SK-N-SH (cell line): ENCODE measurements around the gene WHRN. TPM values are rescaled to one million over a fixed set of nuclear protein-coding genes. Genes with fewer than 3 reads are reported as not detected.

ENCODE experiments used
- CTCF ChIA-PET: fragments of 300-600, 350-600 bp; formaldehyde crosslinking; extraction: SDS; loops from one replicate; lab custom pipeline; 2021; lab: Yijun Ruan, JAX
- POLR2A ChIA-PET: fragments of 350-600 bp; sonication (Branson Sonifier 250); formaldehyde crosslinking; extraction: SDS; loops from one replicate; lab custom pipeline; 2020; ENCODE audit warnings: antibody characterized with exemption, inconsistent platforms; lab: Yijun Ruan, JAX
- DNase-seq: peaks from one replicate; pipeline ENCODE4 v3.0.0; 2012
- H2AFZ ChIP-seq: fragments of 200-600 bp; sonication (generic); 2 replicates; pipeline ENCODE4 v1.8.1; 2016; ENCODE audit warnings: antibody characterized with exemption, mild to moderate bottlenecking, low read depth
- H3F3A ChIP-seq: fragments of 200-600 bp; sonication (generic); replicated peaks from 2 replicates; pipeline ENCODE3; 2016; ENCODE audit warnings: antibody characterized with exemption, mild to moderate bottlenecking; ENCODE audit not compliant: insufficient read depth
- H3K27ac ChIP-seq, 2 experiments: fragments of 200-500 bp in 1 of 2; fragments of 200-600 bp in 1 of 2; sonication (Bioruptor generic) in 1 of 2; sonication (generic), shearing (Covaris generic) in 1 of 2; 2 replicates each; pipeline versions ENCODE4 v1.5.1 to v1.6.1; 2014 to 2016; ENCODE audit warnings: low read depth in 2 of 2, inconsistent platforms in 1 of 2, low read length in 1 of 2, mild to moderate bottlenecking in 1 of 2, mixed read lengths in 1 of 2
- H3K27me3 ChIP-seq: fragments of 200-600 bp; sonication (generic), shearing (Covaris generic); 2 replicates; pipeline ENCODE4 v1.6.1; 2016; ENCODE audit warnings: mixed run types; ENCODE audit not compliant: insufficient read depth
- H3K36me3 ChIP-seq, 2 experiments: fragments of 200-500 bp in 1 of 2; fragments of 200-600 bp in 1 of 2; sonication (Bioruptor generic) in 1 of 2; sonication (generic) in 1 of 2; replicated peaks in 1 of 2; 2 replicates each; pipeline versions ENCODE3 to v1.5.1; 2014 to 2016; ENCODE audit warnings: low read length in 1 of 2, mild to moderate bottlenecking in 1 of 2; ENCODE audit not compliant: insufficient read depth in 2 of 2, control insufficient read depth in 1 of 2
- H3K4me1 ChIP-seq, 2 experiments: fragments of 200-500 bp in 1 of 2; fragments of 200-600 bp in 1 of 2; sonication (Bioruptor generic) in 1 of 2; sonication (generic), shearing (Covaris generic) in 1 of 2; 2 replicates each; pipeline versions ENCODE4 v1.5.1 to v1.6.1; 2014 to 2016; ENCODE audit warnings: low read depth in 1 of 2, low read length in 1 of 2, mixed run types in 1 of 2; ENCODE audit not compliant: insufficient read depth in 2 of 2, control insufficient read depth in 1 of 2
- H3K4me2 ChIP-seq: fragments of 200-600 bp; sonication (generic), shearing (Covaris generic); 2 replicates; pipeline ENCODE4 v1.6.1; 2017; ENCODE audit warnings: mixed run types
- H3K4me3 ChIP-seq, 2 experiments: fragments of 200-500 bp in 1 of 2; fragments of 200-600 bp in 1 of 2; sonication (Bioruptor generic) in 1 of 2; sonication (generic), shearing (Covaris generic) in 1 of 2; 2 replicates each; pipeline versions ENCODE4 v1.5.1 to v1.8.1; 2014 to 2016; ENCODE audit warnings: low read depth in 2 of 2, inconsistent platforms in 1 of 2, low read length in 1 of 2, mild to moderate bottlenecking in 1 of 2, mixed read lengths in 1 of 2, moderate library complexity in 1 of 2
- H3K79me2 ChIP-seq: fragments of 200-600 bp; sonication (generic); 2 replicates; pipeline ENCODE4 v1.8.1; 2017; ENCODE audit warnings: mild to moderate bottlenecking; ENCODE audit not compliant: insufficient read depth
- H3K9ac ChIP-seq: fragments of 200-600 bp; sonication (generic); 2 replicates; pipeline ENCODE4 v1.6.1; 2017; ENCODE audit warnings: mixed run types
- H3K9me2 ChIP-seq: fragments of 200-600 bp; sonication (generic); 2 replicates; pipeline ENCODE4 v1.6.1; 2017; ENCODE audit warnings: mixed run types
- H3K9me3 ChIP-seq: fragments of 200-600 bp; sonication (generic); 2 replicates; pipeline ENCODE4 v1.6.1; 2017; ENCODE audit warnings: mixed run types, mild to moderate bottlenecking, moderate library complexity
- H4K20me1 ChIP-seq: fragments of 200-600 bp; sonication (generic); 2 replicates; pipeline ENCODE4 v1.6.1; 2017; ENCODE audit warnings: mild to moderate bottlenecking, mixed run types; ENCODE audit not compliant: insufficient read depth
- CTCF ChIP-seq: fragments of 200-600 bp; sonication (generic); IDR thresholded peaks from 2 replicates; pipeline ENCODE4 v1.6.1; 2017; ENCODE audit warnings: antibody characterized with exemption, mild to moderate bottlenecking, moderate library complexity
- ELF1 ChIP-seq: IDR thresholded peaks from 2 replicates; pipeline ENCODE4 v1.4.0; 2012
- EZH2phosphoT487 ChIP-seq: fragments of 200-600 bp; sonication (generic); IDR thresholded peaks from 2 replicates; pipeline ENCODE4 v1.6.1; 2017; ENCODE audit warnings: low read depth, mixed run types, mild to moderate bottlenecking, antibody characterized with exemption, moderate library complexity, borderline replicate concordance
- FOSL2 ChIP-seq: IDR thresholded peaks from 2 replicates; pipeline ENCODE4 v1.4.0; 2012; ENCODE audit warnings: low read depth, mild to moderate bottlenecking, moderate library complexity, borderline replicate concordance
- FOXJ3 ChIP-seq: sonication (generic); formaldehyde crosslinking; IDR thresholded peaks from 2 replicates; pipeline ENCODE4 v1.5.1; 2020; ENCODE audit warnings: mild to moderate bottlenecking, missing genetic modification reagents
- GABPA ChIP-seq: IDR thresholded peaks from 2 replicates; pipeline ENCODE4 v1.4.0; 2012; ENCODE audit warnings: low read depth, mild to moderate bottlenecking
- JUND ChIP-seq: IDR thresholded peaks from 2 replicates; pipeline ENCODE4 v1.4.0; 2012
- MXI1 ChIP-seq: IDR thresholded peaks from 2 replicates; pipeline ENCODE4 v1.6.1; 2012; ENCODE audit warnings: mild to moderate bottlenecking, low read depth, low read length, improper control_type of control experiment
- PBX3 ChIP-seq: IDR thresholded peaks from 2 replicates; pipeline ENCODE4; 2012
- RCOR1 ChIP-seq: fragments of 150-350 bp; IDR thresholded peaks from 2 replicates; pipeline ENCODE4 v1.6.1; 2017; ENCODE audit warnings: antibody characterized with exemption, low read length
- REST ChIP-seq: IDR thresholded peaks from 2 replicates; pipeline ENCODE4 v1.6.1; 2012; ENCODE audit warnings: mild to moderate bottlenecking, low read depth, low read length, moderate library complexity
- RXRA ChIP-seq: IDR thresholded peaks from 2 replicates; pipeline ENCODE4 v1.4.0; 2012; ENCODE audit warnings: low read depth, mild to moderate bottlenecking, borderline replicate concordance
- TCF12 ChIP-seq: IDR thresholded peaks from 2 replicates; pipeline ENCODE4 v1.4.0; 2012
- TEAD4 ChIP-seq: IDR thresholded peaks from 2 replicates; pipeline ENCODE4 v1.4.0; 2012; ENCODE audit warnings: mild to moderate bottlenecking, borderline replicate concordance; ENCODE audit not compliant: insufficient read depth
- USF1 ChIP-seq: IDR thresholded peaks from 2 replicates; pipeline ENCODE4 v1.4.0; 2012; ENCODE audit warnings: low read depth, borderline replicate concordance
- WGBS: methylation state at CpG from one replicate; pipeline ENCODE4 v1.1.6; 2017; ENCODE audit warnings: low lambda C conversion rate; 5-methylcytosine and 5-hydroxymethylcytosine counted together
- polyA plus RNA-seq, 3 experiments: library from polyadenylated mRNA; depleted of rRNA; stranded (reverse); fragments of >200 nt; gene quantifications; 2 replicates each; pipeline ENCODE4 v1.2.3, GENCODE V29; 2012

WHRN gene
- polyA plus RNA-seq, 1 of the 3 experiments (the other 2 are of a cell fraction) = 4.6 TPM

GRCh38 chr9:114430457-114430856, 74.8 kb downstream of the WHRN start:
- Histone ChIP-seq H3K9ac (no peak overlapping the region), H3K4me3 (no peak overlapping the region), H3F3A (no peaks in the 10 kb centered on the region), H3K9me3 (no peaks in the 10 kb centered on the region), H3K27me3 (no peaks in the 10 kb centered on the region; the same call in 1 of the 2 replicates), H4K20me1 (no peaks in the 10 kb centered on the region), H3K9me2 (no peaks in the 10 kb centered on the region), H3K27ac (no peak overlapping the region), H3K36me3 (no peaks in the 10 kb centered on the region), H3K4me1 (no peaks in the 10 kb centered on the region), H3K4me2 (no peak overlapping the region), H3K79me2 (no peaks in the 10 kb centered on the region), H2AFZ (no peak overlapping the region)
- no peak for TF ChIP-seq FOXJ3 (CRISPR knock-in tag)
- TF ChIP-seq JUND = no peak
- POLR2A ChIA-PET = no interaction called here
- CTCF ChIA-PET = interaction anchor here (1.3 kb wide), 1 partner anchor 25 kb away, joined by 8 read pairs; no protein-coding TSS in a partner anchor
- no peak for DNase-seq
- 61% methylated on average over 4 of the region's 5 CpGs for WGBS

GRCh38 chr9:114429488-114429887, 75.8 kb downstream of the WHRN start:
- TF ChIP-seq PBX3 (no peak), RCOR1 (no peak), EZH2phosphoT487 (no peak), RXRA (no peak), JUND (no peak), CTCF (no peak), GABPA (no peak), TCF12 (no peak), ELF1 (no peak), MXI1 (no peak), TEAD4 (no peak), REST (no peak), FOSL2 (no peak), USF1 (no peak)
- Histone ChIP-seq H3K27me3 (no peaks in the 10 kb centered on the region; the same call in 1 of the 2 replicates), H3K79me2 (no peaks in the 10 kb centered on the region), H3K36me3 (no peaks in the 10 kb centered on the region), H3K9me2 (no peaks in the 10 kb centered on the region), H3K9me3 (no peaks in the 10 kb centered on the region), H3K4me2 (no peak overlapping the region), H3K9ac (no peak overlapping the region), H3K27ac (no peak overlapping the region), H2AFZ (no peak overlapping the region), H3F3A (no peaks in the 10 kb centered on the region), H3K4me1 (no peaks in the 10 kb centered on the region), H3K4me3 (no peak overlapping the region), H4K20me1 (no peaks in the 10 kb centered on the region)
- ChIA-PET POLR2A (no interaction called here), CTCF (interaction anchor here (0.9 to 1.4 kb wide), 3 partner anchors 24 to 252 kb away, joined by 3 to 8 read pairs (median 4); no protein-coding TSS in a partner anchor)
- 57% methylated on average over 6 of the region's 6 CpGs for WGBS
- DNase-seq = no peak
